Measurements from ENCODE around the gene EML1. TPM values are rescaled to one million over a fixed set of nuclear protein-coding genes. Genes with fewer than 3 reads are reported as not detected.

EML1 gene
- total RNA-seq, 2 donors from 2014 or later = 55.1 to 66.5 TPM

GRCh38 chr14:99929601-99930000 lies 136.4 kb downstream of the EML1 start:
- H3K4me1 ChIP-seq (ENCODE audit: control insufficient read depth in 1 of 2, low read depth in 2 of 2) = no peaks in the 10 kb centered on the region
- H3K36me3 ChIP-seq = no peaks in the 10 kb centered on the region
- DNase-seq (ENCODE audit: low spot score) (no peak), ATAC-seq (ENCODE audit: insufficient number of reproducible peaks, low FRiP score, low read depth) (no peak)
- no peak for TF ChIP-seq CTCF (IDR thresholded peaks at IDR 0.05)
- no peak overlapping the region for H3K4me3 ChIP-seq
- no peaks in the 10 kb centered on the region for H3K27me3 ChIP-seq (replicated peaks; ENCODE audit: insufficient read depth)
- H3K9me3 ChIP-seq = no peaks in the 10 kb centered on the region
- H3K27ac ChIP-seq = no peak overlapping the region

GRCh38 chr14:99930420-99931274 lies 137.4 kb downstream of the EML1 start:
- DNase-seq (ENCODE audit: low spot score) (no peak), ATAC-seq (ENCODE audit: insufficient number of reproducible peaks, low FRiP score, low read depth) (no peak)
- H3K27ac ChIP-seq = no peak overlapping the region
- H3K9me3 ChIP-seq = no peaks in the 10 kb centered on the region
- TF ChIP-seq CTCF (IDR thresholded peaks at IDR 0.05) = no peak
- H3K4me3 ChIP-seq = no peak overlapping the region
- no peaks in the 10 kb centered on the region for H3K4me1 ChIP-seq (ENCODE audit: control insufficient read depth in 1 of 2, low read depth in 2 of 2)
- H3K27me3 ChIP-seq (replicated peaks; ENCODE audit: insufficient read depth) = no peaks in the 10 kb centered on the region
- H3K36me3 ChIP-seq = no peaks in the 10 kb centered on the region

GRCh38 chr14:99931308-99931707 lies 138.1 kb downstream of the EML1 start:
- ATAC-seq (ENCODE audit: insufficient number of reproducible peaks, low FRiP score, low read depth) (no peak), DNase-seq (ENCODE audit: low spot score) (no peak)
- Histone ChIP-seq H3K27me3 (replicated peaks; ENCODE audit: insufficient read depth) (no peaks in the 10 kb centered on the region), H3K4me1 (ENCODE audit: control insufficient read depth in 1 of 2, low read depth in 2 of 2) (no peaks in the 10 kb centered on the region), H3K27ac (no peak overlapping the region), H3K36me3 (peaks cover 3% of the 10 kb centered on the region), H3K4me3 (no peak overlapping the region), H3K9me3 (no peaks in the 10 kb centered on the region)
- TF ChIP-seq CTCF (IDR thresholded peaks at IDR 0.05) = no peak

GRCh38 chr14:99936056-99936455 lies 142.8 kb downstream of the EML1 start:
- ATAC-seq (ENCODE audit: insufficient number of reproducible peaks, low FRiP score, low read depth) (no peak), DNase-seq (ENCODE audit: low spot score) (no peak)
- no peak overlapping the region for H3K27ac ChIP-seq
- no peak overlapping the region for H3K4me3 ChIP-seq
- H3K4me1 ChIP-seq (ENCODE audit: control insufficient read depth in 1 of 2, low read depth in 2 of 2) = no peaks in the 10 kb centered on the region
- H3K27me3 ChIP-seq (replicated peaks; ENCODE audit: insufficient read depth) = no peaks in the 10 kb centered on the region
- H3K36me3 ChIP-seq = peaks cover 24% of the 10 kb centered on the region
- no peaks in the 10 kb centered on the region for H3K9me3 ChIP-seq
- TF ChIP-seq CTCF (IDR thresholded peaks at IDR 0.05) = no peak

GRCh38 chr14:99936738-99937474 lies 143.7 kb downstream of the EML1 start:
- Histone ChIP-seq H3K36me3 (peaks cover 24% of the 10 kb centered on the region), H3K9me3 (no peaks in the 10 kb centered on the region), H3K27me3 (replicated peaks; ENCODE audit: insufficient read depth) (no peaks in the 10 kb centered on the region), H3K4me1 (ENCODE audit: control insufficient read depth in 1 of 2, low read depth in 2 of 2) (no peaks in the 10 kb centered on the region), H3K27ac (no peak overlapping the region), H3K4me3 (no peak overlapping the region)
- DNase-seq (ENCODE audit: low spot score) (no peak), ATAC-seq (ENCODE audit: insufficient number of reproducible peaks, low FRiP score, low read depth) (no peak)
- TF ChIP-seq CTCF (IDR thresholded peaks at IDR 0.05) = no peak

All from thoracic aorta (tissue), 2 donors.